ENCODE measurements around the gene HERC4. TPM values are rescaled to one million over a fixed set of nuclear protein-coding genes. Genes with fewer than 3 reads are reported as not detected.
"Not testable (repeated sequence)": the region's sequence is repeated elsewhere in the genome, so short reads cannot be mapped to it uniquely, and the experiment has no call there.

Gene HERC4
- total RNA-seq, 1 donor from 2014 or later, result 79.5 TPM

DNA sequence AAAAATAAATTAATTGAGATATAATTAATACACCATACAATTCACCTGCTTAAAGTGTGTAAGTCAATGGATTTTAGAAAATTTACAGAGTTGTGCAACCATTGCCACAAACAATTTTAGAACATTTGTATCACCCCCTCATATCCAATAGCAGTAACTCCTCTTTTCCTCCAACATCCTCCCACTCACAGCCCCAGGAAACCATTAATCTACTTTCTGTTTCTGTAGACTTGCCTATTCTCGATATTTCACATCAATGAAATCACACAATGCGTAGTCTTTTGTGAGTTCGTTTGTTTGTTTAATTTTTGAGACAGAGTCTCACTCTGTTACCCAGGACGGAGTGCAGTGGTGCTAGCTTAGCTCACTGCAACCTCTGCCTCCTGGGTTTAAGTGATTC lies 13.7 kb upstream of the HERC4 start:
- DNase-seq (ENCODE audit: low spot score), result no peak

- no peak for DNase-seq (ENCODE audit: low spot score)
These were observed 12.8 kb upstream of the HERC4 start for GRCh38 chr10:68087685-68088401.

DNA sequence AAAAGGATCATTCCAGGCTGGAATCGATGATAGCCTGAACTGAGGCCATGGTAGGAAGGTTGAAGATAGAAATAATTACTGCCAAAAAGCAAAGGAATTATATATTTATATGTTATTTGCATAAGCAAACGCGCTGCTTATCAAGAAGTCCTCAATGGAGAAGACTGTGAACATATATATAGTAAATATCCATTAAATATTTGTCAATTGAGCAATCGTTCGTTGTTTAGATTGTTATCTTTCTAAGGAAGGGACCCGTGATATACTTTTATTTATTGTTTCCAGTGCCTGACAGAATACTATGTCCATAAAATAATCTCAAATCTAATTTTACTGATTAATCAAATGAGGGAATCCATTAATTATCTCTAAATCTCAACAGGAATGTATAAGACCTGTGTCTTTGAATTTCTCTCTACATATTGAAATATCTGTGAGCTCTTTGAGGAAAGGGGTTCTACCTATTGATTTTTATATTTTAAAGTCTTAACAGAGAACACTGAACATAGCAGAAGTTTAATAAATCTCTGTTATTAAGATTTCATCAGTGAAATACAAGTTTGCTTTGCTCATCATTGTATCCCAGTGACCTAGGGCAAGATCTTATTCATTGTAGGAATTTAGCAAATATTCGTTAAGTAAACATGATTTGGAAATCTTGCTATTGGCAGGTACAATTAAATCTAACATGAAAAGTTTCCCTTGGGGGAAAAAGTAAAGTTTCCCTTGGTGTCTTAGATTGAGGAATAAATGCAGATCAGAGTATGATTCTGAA lies 12.0 kb upstream of the HERC4 start:
- DNase-seq (ENCODE audit: low spot score), result no peak

GRCh38 chr10:68086011-68086410 lies 10.9 kb upstream of the HERC4 start:
- DNase-seq (ENCODE audit: low spot score), result no peak

DNA sequence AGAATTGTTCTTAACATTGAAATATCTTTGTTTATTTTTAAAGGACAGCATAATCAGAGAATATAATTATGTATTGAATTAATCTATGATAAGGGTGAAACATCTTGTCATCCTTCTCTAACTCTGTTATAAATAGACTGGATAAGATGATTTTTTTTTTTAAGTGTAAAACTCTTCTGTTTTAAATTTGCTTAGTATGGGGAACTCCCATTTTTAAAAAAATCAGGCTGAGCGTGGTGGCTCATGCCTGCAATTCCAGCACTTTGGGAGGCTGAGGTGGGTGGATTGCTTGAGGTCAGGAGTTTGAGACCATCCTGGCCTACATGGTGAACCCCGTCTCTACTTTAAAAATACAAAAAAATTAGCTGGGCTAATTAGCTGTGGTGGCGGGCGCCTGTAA lies 9.4 kb upstream of the HERC4 start:
- no peak for DNase-seq (ENCODE audit: low spot score)

DNA sequence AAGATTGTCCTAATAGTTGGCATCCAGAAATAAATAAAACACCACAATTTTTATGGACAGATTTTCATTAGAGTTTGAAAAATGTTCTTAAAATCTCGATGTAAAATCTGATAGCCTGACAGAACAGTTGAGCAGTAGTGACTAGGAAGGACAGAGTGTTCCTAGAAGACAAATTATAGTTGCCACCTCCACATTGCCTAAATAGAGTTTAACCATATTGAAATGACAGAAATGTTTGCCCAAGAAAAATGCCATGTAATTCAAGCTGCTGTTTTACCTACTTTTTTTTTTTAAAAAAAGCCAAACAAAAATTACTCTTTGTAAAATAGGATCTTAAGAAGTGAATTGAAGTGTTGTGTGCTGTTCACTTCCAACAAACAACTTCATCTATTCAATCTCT lies 8.9 kb upstream of the HERC4 start:
- no peak for DNase-seq (ENCODE audit: low spot score)

DNA sequence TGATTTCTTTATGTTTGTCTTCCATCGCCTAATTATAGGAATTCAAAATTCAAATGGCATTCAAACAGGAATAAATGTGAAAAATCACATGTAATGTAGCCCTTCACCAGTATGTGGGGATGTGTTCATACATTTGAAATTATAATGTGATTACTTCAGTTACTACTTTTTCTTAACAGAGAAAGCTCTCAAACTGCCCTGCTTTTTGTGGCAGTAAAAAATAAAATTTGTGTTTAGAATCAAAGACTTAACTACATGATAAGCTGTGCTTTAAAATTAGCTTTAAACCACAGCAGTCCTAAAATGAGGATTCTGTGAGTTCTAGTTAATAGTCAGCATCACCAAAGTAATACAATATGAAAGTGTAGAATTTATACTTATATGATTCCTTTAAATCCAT lies 7.8 kb upstream of the HERC4 start:
- DNase-seq (ENCODE audit: low spot score), result no peak

DNA sequence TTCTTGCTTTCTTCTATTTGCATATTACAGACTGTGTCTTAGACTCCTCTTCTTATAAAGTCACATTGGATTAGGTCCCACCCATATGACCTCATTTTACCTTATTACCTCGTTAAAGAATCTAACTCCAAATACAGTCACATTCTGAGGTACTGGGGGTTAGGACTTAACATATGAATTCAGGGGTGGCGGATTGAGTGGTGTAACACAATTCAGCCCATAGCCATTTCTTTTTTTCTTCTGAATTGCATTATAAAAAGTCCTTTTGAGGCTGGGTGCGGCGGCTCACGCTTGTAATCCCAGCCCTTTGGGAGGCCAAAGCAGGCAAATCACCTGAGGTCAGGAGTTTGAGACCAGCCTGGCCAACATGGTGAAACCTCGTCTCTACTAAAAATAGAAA lies 6.8 kb upstream of the HERC4 start:
- DNase-seq (ENCODE audit: low spot score), result no peak

- no peak for DNase-seq (ENCODE audit: low spot score)
These were observed 5.9 kb upstream of the HERC4 start for GRCh38 chr10:68080853-68081431.

DNA sequence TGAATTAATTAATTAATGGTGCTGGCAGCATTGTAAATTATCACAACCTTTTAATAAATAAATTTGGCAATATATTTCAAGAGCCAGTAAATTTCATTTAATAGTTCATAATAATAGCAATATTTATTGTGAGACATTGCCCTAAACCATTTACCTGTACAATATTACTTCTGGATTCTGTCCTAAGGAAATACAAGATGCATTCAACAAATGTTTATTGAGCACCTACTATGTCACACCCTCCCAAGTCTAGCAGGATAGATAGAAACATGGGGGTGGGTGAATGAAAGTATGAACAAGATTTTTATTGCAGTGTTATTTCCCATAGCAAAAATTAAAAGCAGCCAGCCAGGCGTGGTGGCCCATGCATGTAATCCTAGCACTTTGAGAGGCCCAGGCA lies 4.4 kb upstream of the HERC4 start:
- no peak for DNase-seq (ENCODE audit: low spot score)

GRCh38 chr10:68077026-68077425 lies 1.9 kb upstream of the HERC4 start:
- DNase-seq (ENCODE audit: low spot score), result no peak

GRCh38 chr10:68076081-68076480 lies 998 bp upstream of the HERC4 start:
- DNase-seq (ENCODE audit: low spot score), result not testable (repeated sequence)

GRCh38 chr10:68075550-68076004 lies 494 bp upstream of the HERC4 start:
- DNase-seq (ENCODE audit: low spot score), result no peak

DNA sequence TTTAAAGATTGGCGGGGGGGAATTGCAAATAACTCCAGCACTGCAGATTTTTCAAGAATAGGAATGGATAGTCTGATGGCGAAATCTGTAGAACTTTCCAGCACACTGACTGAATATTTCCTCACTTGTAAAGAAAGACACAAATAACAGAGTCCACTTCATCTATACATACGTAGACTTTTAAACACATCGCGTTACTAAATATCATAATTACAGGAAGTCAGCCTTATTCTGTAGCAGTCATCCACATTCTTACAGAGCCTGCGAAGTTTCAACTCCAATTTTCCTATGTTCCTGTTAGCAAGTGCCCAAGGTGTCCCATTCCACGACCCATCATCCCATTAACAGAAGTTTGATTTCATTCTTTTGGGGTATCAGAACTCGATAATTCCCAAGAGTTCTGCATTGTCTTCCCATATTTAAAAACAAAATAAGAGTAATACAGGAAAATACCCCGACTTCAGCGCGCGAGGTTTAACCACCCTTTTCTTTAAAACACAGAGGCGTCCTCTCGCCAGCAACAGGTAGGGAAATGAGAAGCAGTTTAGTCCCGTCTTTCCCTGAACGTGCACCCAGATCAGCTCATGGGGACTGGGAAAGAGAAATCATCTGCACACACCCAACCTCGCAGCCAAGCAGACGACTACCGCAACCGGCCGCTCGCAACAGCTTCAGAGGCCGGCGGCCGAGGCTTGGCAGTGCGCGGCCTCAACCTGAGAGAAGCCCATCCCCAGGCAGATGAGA lies 880 bp downstream of the HERC4 start:
- no peak for DNase-seq (ENCODE audit: low spot score)

DNA sequence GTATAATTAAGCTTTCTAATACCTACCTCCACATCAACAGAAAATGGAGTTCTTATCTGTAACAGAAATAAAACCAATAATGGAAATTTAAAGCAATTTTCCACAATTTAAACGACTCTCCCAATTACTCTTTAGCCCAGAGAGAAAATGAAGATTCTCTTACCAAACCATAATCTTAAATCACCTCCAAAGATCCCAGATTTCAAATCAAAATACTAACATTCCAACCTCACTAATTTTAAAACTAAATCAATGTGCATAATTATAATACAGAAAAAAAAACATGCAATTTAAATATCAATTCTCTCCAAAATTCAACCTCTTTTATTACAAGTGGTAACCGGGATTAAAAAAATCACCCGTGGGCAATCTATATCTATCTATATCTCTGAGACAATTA lies 1.5 kb downstream of the HERC4 start:
- DNase-seq (ENCODE audit: low spot score), result no peak

DNA sequence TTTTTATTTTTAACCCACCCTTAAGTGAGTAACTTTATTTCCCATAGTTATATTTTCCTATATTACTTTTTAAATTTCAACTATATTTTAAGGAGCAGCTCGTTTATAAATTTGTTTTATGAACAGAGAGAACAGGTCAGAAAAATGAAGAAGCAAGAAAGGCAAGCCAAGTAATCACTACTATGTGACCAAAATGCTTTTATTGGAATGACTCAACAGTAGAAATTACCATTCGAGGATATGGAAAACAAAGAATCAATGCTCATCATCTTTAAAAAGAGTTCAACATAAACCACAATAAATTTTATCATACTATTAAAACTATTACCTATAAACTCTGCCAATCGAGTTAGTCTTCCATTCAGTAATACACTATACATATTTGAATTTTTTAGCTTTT lies 7.6 kb downstream of the HERC4 start:
- no peak for DNase-seq (ENCODE audit: low spot score)

- no peak for DNase-seq (ENCODE audit: low spot score)
These were observed 8.1 kb downstream of the HERC4 start for GRCh38 chr10:68067029-68067428.

GRCh38 chr10:68053553-68053952 lies 21.5 kb downstream of the HERC4 start:
- no peak for DNase-seq (ENCODE audit: low spot score)

GRCh38 chr10:68052463-68052862 lies 22.6 kb downstream of the HERC4 start:
- DNase-seq (ENCODE audit: low spot score), result no peak

DNA sequence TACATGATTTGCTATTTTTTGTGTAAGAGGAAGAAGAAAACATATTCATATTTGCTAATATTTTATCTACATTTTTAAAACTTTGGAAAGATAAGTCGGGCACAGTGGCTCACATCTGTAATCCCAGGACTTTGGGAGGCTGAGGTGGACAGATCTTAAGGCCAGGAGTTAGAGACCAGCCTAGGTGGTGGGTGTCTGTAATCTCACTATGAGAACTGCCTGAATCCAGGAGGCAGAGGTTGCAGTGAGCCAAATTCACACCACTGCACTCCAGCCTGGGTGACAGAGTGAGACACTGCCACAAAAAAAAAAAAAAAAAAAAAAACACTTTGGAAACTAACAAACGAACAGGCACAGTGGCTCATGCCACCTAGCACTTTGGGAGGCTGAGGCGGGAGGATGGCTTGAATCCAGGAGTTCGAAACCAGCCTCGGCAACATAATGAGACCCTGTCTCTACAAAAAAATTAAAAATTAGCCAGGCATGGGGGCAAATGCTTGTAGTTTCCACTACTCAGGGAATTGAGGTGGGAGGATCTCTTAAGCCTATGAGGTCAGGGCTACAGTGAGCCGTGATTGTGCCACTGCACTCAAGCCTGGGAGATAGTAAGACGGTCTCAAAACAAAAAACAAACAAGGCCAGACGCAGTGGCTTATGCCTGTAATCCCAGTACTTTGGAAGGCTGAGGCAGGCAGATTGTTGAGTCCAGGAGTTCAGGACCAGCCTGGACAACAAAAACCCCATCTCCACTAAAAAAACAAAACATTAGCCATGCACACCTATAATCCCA lies 25.6 kb downstream of the HERC4 start:
- no peak for DNase-seq (ENCODE audit: low spot score)

DNA sequence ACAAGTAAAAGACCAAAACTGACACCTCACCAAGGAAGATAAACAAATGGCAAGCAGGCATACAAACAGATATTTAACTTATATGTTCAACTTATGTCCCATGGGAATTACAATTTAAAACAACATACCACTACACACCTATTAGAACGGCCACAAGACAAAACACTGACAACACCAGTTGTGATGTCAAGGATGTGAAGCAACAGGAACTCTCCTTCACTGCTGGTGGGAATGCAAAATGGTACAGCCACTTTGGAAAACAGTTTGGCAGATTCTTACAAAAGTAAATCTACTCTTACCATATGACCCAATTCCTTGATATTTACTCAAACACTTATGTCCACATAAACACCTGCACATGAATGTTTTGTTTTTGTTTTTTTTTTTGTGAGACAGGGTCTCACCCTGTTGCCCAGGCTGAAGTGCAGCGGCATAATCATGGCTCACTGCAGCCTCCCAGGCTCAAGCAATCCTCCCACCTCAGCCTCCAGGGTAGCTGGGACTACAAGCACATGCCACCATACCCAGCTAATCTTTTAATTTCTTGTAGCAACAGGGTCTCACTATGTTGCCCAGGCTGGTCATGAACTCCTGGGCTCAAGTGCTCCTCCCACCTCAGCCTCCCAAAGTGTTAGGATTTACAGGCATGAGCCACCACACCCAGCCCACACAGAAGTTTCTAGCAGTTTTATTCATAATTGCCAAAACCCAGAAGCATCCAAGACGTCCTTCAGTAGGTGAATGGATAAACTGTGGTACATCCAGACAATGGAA lies 27.3 kb downstream of the HERC4 start:
- DNase-seq (ENCODE audit: low spot score), result no peak

Measured in ureter (tissue), 1 donor.